Retina (tissue), 1 donor: ENCODE results near the gene PSD4.
A peak's percentile ranks its signal among the peaks of the same experiment; 100 is the strongest.

Experiments used
- DNase-seq: peaks from one replicate; pipeline ENCODE4 v3.0.0-alpha.2; 2016

Gene PSD4

DNA sequence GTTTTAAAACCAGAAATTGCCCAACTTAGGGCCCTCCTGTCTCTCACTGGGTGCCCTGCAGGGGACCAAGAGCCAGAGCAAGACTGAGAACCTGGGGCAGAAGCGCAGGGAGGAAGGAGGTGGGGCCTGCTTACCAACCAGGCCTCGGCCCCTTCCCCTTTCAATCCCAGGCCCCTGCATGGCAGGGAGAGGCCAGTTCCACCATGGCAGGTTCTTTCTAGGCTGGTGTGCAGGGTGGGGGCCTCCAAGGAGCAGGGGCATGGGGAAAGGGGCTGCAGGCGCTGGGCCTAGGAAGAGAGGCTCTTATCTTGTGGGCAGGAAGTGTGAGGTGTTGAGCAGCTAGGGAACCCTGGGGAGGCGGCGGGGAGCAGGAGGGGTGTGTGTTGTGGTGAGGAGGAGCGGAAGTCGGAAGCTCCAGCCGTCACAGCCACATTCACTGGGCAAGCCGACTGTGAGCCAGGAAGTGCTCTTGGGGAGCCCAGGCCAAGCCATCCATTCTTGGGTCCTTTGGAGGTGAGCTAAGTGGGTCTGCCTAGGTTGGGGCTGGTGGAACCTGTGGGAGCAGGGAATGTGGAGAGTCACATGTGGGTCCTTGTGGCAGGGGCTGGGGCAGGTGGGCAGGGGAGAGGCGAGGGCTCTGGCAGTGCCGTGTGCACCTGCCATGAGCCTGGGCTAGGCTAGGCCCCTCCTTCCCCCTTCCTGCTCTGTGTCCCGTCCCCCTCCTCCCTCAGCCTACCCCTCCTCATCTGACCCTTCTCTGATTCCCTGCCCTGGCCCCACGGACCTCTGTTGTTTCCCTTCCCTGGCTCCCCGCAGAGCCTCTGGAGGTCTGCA is at the start of gene PSD4:
TSS of gene PSD4 (plus strand) at position 430 of the 834 bp plus-strand sequence. CDS start 8,486 bp downstream, outside the sequence.
- no peak for DNase-seq

DNA sequence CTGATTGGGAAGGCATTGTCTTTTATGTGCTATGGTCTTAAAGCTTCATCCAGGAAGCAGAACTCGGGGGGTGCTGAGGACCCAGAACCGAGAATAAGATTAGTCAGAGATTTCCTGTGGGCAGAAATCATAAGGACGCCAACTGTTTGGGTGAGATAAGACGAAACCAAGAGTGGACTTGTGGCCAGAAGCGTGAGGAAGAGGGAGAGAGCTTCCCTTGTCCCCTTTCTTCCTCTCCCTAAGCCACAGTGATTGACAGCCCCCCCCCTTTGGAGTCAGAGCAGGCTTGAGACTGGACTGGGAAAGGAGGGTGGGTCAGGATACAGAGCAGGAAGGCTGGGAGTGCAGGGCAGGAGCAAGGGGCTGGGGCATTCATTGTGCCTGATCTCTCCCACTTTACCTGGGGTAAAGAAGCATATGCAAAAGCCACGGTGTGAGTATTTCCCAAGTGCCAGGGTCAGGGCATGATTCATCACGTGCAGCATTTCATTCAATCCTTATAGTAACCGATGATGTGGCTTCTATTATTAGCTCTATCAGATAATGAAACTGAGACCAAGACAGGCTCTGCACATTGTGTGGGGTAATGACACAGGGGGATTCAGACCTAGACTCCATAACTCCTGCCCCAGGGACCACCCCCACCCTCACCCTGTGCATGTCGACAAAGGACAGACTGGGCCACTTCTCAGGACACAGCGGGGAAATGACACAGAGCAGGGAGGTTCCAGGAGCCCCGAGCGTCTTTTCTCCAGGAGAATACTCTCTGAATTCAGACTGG is 49.4 kb upstream of the PSD4 start:
- DNase-seq = no peak

DNA sequence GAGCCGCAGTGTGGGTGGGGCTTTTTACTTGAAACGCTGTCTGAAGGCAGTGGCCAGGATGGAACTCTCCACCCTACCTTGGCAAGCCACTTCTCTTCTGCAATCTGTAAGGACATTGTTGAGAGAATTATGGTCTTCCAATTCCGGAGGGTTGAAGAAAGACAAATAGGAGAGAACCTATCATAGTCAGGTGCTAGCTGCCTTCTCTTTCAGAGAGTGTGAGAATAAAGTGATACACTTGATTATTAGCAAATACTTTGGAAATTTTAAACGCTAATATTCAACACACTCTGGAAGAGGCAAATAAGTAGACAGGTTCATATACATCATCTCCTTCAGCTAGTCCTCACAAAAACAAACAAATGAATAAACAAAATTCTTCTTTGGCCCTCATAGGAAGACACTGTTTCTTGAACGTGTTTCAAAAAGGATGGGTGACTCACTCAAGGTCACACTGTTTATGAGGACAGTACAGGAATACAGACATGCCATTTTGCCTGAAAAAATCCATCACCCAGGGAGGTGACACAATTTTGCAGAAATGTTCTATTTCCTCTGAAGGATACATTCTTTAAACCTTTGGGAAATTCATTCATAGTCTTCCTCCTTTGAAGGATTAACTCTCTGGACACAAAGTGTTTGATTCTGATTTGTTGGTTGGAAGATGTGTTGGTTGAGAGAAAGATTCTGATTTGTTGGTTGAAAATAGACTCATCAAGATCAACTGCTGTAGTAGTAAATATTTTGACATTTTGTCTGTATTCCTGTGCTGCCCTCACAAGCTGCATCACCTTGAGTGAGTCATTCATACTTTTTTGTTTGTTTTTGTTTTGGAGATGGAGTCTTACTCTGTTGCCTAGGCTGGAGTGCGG is 48.6 kb upstream of the PSD4 start:
- DNase-seq = no peak

DNA sequence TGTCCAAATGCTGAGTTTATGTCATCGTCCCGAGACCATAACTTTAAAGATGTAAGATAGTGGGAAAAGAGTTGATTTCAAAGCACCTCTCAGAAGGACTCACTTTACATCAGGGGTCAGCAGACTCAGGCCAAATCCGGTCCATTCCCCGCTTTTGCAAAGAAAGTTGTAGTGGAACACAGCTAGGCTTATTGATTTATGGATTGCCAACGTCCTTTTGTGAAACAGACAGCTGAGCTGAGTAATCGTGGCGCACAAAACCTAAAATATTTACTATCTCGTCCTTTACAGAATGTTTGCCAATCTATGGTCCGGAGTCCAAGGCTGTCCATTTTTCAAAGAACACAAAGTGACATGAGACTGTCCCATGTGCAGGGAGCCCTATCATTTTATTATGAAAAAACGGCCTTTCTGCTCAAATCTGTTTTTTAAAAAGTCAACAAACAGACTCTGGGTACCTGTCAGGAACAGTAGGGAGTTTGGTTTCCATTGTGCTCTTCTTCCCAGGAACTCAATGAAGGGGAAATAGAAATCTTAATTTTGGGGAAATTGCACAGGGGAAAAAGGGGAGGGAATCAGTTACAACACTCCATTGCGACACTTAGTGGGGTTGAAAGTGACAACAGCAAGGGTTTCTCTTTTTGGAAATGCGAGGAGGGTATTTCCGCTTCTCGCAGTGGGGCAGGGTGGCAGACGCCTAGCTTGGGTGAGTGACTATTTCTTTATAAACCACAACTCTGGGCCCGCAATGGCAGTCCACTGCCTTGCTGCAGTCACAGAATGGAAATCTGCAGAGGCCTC is 46.7 kb upstream of the PSD4 start, which contains the start of gene IL1RN:
TSS of gene IL1RN (plus strand) at position 754 of the 801 bp plus-strand sequence. CDS start at position 781, 27 bp downstream.
- no peak for DNase-seq

DNA sequence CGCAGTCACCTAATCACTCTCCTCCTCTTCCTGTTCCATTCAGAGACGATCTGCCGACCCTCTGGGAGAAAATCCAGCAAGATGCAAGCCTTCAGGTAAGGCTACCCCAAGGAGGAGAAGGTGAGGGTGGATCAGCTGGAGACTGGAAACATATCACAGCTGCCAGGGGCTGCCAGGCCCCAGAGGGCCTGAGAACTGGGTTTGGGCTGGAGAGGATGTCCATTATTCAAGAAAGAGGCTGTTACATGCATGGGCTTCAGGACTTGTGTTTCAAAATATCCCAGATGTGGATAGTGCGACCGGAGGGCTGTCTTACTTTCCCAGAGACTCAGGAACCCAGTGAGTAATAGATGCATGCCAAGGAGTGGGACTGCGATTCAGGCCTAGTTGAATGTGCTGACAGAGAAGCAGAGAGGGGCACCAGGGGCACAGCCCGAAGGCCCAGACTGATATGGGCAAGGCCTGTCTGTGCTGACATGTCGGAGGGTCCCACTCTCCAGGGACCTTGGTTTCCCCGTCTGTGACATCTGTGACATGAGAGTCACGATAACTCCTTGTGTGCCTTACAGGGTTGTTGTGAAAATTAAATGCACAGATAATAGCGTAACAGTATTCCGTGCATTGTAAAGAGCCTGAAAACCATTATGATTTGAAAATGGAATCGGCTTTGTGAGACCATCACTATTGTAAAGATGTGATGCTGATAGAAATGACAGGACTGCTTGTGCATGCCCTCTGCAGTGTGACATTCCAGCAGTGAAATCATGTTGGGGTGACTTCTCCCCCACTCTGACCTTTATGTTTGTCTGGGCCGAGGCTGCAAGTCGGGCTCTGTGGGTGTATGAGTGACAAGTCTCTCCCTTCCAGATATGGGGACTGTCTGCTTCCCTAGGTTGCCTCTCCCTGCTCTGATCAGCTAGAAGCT is 45.9 kb upstream of the PSD4 start:
- DNase-seq = no peak

DNA sequence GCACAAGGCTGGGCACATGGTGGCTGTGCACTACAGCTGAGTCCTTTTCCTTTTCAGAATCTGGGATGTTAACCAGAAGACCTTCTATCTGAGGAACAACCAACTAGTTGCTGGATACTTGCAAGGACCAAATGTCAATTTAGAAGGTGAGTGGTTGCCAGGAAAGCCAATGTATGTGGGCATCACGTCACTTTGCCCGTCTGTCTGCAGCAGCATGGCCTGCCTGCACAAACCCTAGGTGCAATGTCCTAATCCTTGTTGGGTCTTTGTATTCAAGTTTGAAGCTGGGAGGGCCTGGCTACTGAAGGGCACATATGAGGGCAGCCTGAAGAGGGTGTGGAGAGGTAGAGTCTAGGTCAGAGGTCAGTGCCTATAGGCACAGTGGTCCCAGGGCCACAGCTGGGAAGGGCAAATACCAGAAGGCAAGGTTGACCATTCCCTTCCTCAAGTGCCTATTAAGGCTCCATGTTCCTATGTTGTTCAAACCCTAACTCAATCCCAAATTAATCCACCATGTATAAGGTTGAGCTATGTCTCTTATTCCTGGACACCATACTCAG is 44.2 kb upstream of the PSD4 start:
- DNase-seq = no peak

DNA sequence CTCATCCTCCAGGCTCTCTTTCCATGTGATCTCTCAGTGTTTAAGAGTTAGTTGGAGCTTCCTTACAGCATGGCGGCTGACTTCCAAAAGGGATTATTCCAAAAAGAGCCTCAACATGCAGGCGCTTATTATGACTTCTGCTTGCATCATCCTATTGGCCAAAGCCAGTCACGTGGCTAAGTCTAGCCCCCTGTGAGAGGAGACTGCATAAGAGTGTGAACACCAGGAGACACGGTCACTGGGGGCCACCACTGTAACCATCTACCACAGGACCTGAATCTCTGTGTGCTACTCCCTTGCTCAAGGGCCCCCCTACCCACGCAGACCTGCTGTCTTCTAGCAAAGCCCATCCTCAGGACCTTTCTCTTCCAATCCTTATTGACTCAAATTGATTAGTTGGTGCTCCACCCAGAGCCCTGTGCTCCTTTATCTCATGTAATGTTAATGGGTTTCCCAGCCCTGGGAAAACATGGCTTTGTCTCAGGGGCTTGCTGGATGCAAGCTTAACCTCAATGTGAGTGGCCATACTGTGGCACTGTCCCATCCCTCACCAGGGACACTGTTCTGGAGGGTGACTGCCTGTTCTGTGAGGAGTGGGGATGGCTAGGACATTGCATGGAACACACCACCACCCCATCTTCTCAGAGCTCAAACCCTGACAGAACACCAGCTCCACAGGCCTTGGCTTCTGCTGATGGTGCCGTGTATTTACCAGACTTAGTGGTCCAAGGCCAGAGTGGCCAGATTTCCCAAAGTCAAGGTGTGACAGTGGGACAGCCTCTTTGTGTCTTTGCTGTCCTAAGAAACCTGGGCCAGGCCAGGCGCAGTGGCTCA is 42.2 kb upstream of the PSD4 start:
- no peak for DNase-seq

DNA sequence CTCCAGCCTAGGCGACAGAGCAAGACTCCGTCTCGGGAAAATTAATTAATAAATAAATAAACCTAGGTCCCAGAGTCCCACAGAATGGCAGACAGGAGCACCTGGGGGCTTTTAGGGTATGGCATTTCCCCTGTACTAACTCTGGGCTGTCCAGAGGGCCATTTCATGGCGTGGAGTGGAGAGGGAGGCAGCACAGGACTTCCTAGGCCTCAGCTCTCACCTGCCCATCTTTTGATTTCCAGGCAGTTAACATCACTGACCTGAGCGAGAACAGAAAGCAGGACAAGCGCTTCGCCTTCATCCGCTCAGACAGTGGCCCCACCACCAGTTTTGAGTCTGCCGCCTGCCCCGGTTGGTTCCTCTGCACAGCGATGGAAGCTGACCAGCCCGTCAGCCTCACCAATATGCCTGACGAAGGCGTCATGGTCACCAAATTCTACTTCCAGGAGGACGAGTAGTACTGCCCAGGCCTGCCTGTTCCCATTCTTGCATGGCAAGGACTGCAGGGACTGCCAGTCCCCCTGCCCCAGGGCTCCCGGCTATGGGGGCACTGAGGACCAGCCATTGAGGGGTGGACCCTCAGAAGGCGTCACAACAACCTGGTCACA is 41.3 kb upstream of the PSD4 start:
- no peak for DNase-seq

DNA sequence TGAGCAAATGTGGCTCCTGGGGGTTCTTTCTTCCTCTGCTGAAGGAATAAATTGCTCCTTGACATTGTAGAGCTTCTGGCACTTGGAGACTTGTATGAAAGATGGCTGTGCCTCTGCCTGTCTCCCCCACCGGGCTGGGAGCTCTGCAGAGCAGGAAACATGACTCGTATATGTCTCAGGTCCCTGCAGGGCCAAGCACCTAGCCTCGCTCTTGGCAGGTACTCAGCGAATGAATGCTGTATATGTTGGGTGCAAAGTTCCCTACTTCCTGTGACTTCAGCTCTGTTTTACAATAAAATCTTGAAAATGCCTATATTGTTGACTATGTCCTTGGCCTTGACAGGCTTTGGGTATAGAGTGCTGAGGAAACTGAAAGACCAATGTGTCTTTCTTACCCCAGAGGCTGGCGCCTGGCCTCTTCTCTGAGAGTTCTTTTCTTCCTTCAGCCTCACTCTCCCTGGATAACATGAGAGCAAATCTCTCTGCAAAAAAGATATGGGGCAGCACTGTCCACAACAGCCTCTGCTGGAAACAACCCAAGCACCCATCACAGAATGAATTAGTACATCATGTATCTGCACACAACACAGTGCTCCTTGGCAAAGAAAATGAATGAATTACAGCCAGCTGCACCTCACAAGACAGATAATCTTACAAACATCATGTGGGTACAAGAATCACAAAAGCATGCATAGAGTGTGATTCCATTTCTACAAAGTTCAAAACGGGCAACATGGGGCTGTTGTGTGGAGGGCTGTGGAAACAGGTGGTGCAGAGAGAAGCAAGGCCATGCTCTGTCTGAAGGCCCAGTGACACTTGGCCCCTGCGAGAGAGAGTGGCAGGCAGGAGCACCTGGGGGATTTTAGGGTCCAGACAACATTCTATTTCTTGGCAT is 39.8 kb upstream of the PSD4 start:
- no peak for DNase-seq

DNA sequence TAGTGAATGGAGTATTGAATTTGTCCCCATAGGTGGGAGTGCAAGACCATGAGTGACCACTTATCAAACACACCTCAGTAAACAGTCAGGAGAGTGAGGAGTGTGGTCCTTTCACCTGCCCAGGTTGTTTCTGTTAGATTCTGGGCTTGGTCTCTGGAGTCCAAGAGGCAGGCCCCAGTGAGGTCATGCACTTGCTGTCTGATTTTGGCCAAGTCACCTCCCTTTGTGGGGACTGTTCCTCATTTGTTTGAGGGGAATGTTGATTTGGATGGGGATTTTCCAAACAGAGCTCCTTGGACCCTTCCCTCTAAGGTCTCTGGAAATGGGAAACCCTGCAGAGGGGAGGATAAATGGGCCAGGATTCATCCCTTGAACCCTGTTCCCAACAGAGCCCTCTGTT is 39.1 kb upstream of the PSD4 start:
- DNase-seq = no peak

DNA sequence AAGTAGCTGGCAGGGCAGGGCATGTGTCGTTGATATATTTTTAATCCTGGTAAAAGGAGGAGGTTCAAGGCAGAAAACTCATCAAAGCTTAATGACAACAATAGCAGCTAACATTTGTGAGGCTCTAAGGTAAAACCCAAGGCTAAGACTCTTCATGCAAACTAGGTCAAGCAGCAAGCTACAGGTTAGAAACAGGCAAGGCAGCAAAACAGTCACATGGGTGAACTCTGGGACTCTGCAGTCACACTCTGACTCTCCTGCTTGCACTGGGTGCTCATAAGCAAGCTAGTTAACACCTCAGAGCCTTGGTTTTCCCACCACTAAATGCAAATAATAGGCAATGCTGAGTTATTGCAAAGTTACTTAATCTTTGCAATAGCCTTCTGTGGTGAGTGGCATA is 38.5 kb upstream of the PSD4 start:
- DNase-seq = no peak

DNA sequence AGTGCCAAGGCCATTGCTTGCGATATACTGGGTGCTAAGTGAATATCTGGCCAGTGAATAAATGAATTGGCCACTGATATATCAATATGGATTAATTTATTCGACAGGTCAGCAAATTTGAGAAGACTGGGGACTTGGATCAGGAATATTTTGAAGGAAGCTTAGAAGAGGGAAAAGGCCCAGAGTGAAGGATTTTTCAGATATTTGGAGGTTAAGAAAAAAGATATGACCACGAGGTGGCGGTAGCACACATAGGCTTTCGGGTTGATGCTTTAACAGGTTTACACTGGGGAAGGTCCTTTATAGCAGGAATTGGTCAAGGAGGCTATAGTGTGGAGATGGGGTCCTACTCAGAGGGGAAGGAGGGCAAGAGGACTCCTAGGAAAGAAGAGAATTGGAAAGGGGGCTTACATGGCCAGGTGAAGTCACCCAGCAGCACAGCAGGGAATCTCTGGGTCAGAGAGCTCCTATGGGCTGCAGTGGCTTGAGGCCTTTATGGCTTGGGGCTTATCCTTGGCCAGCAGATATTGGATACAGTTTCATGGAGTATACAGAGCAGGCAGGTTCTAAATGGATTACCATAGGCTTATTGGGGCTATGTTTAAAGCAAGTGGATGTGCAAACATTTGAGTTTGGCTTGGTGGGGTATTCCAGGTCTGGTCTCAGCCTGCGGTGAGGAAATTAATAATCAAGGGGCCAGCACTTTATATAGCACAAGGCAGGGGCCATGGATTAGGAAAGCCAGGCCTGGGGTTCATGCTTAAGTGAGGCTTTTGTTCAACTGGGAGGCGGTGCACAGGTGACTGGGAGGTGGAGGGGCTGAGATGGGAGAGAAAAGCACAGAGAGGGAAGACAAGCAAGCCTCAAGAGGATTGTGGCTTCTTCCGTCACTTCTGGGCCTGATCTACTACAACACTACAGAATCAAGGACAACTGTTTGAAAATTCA is 36.7 kb upstream of the PSD4 start:
- DNase-seq = peak; percentile 67

DNA sequence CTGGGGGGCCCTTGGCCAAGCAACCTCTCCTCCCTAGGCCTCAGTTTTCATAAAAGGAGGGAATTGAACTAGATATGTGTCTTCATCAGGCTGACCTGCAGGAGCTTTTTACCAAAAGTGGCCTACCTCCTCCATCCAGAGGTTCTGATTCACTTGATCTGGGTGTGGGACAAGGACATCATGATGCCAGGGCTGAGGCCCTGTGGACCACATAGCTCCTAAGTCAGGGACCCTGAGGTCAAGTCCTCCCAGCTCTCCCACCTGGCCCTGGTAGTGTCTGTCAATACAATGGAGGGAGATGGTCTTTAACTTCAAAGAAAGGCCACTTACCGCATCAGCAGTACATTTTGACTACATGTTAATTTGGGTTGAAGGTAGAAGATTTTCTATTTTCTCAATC is 35.9 kb upstream of the PSD4 start:
- DNase-seq = no peak

DNA sequence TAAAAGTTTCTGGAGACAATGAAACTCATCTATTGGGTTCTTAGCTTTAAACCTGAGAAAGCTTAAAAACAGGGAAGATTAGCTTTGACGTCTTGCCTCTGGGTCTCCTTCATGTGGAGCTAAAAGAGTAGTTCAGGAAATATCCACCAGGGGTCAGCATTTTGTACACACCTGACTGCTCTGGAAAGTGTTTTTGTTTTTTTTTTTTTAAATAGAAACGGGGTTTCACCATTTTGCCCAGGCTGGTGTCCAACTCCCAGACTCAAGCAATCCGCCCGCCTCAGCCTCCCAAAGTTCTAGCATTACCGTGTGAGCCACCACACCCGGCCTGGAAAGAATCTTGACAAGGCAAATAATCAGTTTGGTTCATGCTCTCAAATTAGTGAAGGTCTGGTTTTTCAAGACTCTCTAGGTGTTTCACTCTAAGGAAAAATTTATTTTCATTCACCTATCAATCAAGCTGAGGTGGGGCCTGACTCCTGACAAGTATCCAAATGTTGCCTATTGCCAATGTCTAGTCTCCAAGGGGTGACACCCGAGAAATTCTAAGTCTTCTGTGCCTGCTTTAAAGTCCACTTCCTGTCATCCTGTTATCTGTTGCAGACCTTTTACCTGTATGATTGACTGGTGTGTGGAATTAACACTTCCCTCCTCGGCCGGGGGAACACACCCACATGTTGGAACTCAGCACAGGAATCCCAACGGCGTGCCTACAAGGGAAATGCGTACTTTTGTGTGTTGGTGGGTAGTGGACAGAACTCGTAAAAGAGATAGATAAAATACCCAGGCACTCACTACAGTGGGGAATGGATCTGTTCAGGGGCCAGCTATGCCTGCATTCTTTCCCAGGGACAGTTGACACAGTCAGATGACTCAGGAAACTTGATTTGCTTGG is 35.1 kb upstream of the PSD4 start:
- peak; percentile 72 for DNase-seq

DNA sequence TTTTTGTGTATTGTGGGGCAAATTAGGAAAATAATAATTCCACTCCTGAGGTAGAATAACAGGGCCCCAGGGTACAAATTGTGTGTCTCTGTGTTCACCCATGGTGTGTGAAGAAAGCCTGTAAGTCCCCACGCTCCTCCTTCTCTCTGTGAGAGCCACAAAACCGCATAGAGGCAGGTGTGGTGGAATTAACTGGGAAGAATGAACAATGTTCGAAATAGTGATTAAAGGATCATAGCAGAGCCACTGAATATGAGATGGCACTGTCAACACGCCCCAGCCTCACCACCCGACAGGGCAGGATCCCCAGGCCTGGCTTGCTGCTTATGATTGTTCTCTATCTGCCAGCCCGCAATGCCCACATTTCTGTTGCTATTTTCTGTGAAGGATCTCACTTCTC is 32.3 kb upstream of the PSD4 start:
- no peak for DNase-seq

DNA sequence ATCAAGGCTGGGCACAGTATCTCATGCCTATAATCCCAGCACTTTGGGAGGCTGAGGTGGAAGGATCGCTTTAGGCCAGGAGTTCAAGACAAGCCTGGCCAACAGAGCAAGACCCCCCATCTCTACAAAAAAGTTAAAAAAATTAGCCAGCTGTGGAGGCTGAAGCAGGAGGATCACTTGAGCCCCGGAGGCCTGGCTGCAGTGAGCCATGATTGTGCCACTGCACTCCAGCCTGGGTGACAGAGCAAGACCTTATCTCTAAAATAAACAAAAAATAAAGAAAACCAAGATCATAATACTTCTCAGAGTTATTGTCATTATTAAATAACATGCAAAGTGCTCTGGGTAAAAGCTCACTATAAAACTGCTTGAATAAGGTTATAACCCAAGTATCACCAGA is 31.5 kb upstream of the PSD4 start:
- no peak for DNase-seq
